ENCODE results near the gene ACTRT2. TPM values are rescaled to one million over a fixed set of nuclear protein-coding genes. Genes with fewer than 3 reads are reported as not detected.

Gene ACTRT2
- total and polyA plus RNA-seq, 10 of the 15 experiments (the other 5 are each of a cell fraction or from before 2014, with no cell fraction given) = not detected

- Histone ChIP-seq H3K27ac (ENCODE audit: control insufficient read depth, insufficient read depth) (no peak overlapping the region), H3K36me3 (ENCODE audit: control insufficient read depth in 2 of 2, insufficient read depth in 2 of 2, low read length in 1 of 2) (no peaks in the 10 kb centered on the region), H3K27me3 (replicated peaks in 1 of 2; ENCODE audit: control insufficient read depth in 2 of 2, insufficient read depth in 2 of 2, low read length in 1 of 2) (no peaks in the 10 kb centered on the region), H2AFZ (ENCODE audit: control insufficient read depth, low read depth, low read length) (no peak overlapping the region), H4K20me1 (ENCODE audit: control insufficient read depth, insufficient read depth) (no peaks in the 10 kb centered on the region), H3K79me2 (ENCODE audit: control insufficient read depth, insufficient read depth, low read length) (no peaks in the 10 kb centered on the region), H3K4me1 (ENCODE audit: control insufficient read depth, insufficient read depth, low read length) (no peaks in the 10 kb centered on the region), H3K4me3 (no peak overlapping the region), H3K4me2 (ENCODE audit: control insufficient read depth, insufficient read depth) (no peak overlapping the region), H3K9ac (ENCODE audit: control insufficient read depth, insufficient read depth, low read length) (no peak overlapping the region), H3K9me3 (replicated peaks; ENCODE audit: control insufficient read depth, insufficient read depth, low read length) (no peaks in the 10 kb centered on the region)
- intact Hi-C loops (cut with micrococcal nuclease; ENCODE audit: unreplicated experiment) = no loop called here
- ATAC-seq = no peak
- ChIA-PET RAD21 (ENCODE audit: unreplicated experiment) (no interaction called here), CTCF (interaction anchor here (0.7 kb wide), 1 partner anchor 179 kb away, joined by 3 read pairs; no protein-coding TSS in a partner anchor), SMC1A (ENCODE audit: uncharacterized antibody, unreplicated experiment) (no interaction called here), POLR2A (no interaction called here)
- no TSS peak for BruUV-seq (replicated peaks)
- TF ChIP-seq BCL11A (IDR thresholded peaks at IDR 0.05; ENCODE audit: low read depth, low read length) (no peak), USF1 (IDR thresholded peaks at IDR 0.05; ENCODE audit: borderline replicate concordance, extremely low read length, insufficient read depth, low read depth, low read length) (no peak), CUX1 (IDR thresholded peaks at IDR 0.05; ENCODE audit: insufficient replicate concordance, low read depth, low read length) (no peak), SKIL (IDR thresholded peaks at IDR 0.05; ENCODE audit: low read depth, poor library complexity, severe bottlenecking) (no peak), BRCA1 (IDR thresholded peaks at IDR 0.05; ENCODE audit: low read depth, low read length) (no peak), MTA2 (IDR thresholded peaks at IDR 0.05; ENCODE audit: low read depth) (no peak), ZNF274 (IDR thresholded peaks at IDR 0.05; ENCODE audit: insufficient read depth, insufficient read length) (no peak)
- 2% methylated on average over 8 of the region's 10 CpGs for WGBS (ENCODE audit: insufficient coverage, insufficient replicate concordance, low lambda C conversion rate, missing lambda C conversion rate)
- no peak for DNase-seq (ENCODE audit: low read depth, low spot score)
- in situ Hi-C loops (cut with MboI) = no loop called here
- no peak for FAIRE-seq
These were observed 6.0 kb upstream of the ACTRT2 start for GRCh38 chr1:3015269-3015635.

Measured in GM12878 (cell line).